Activated T-helper 17 cell treated with anti-CD3 and anti-CD28 coated beads, Interleukin-2, amount 50 U/mL, for 72 hours (primary cell): ENCODE measurements around the gene MAB21L3. TPM values are rescaled to one million over a fixed set of nuclear protein-coding genes. Genes with fewer than 3 reads are reported as not detected.

Experiments
- ATAC-seq: fragments of 150-1000 bp; cut with Tn5 transposase; replicated peaks from 2 replicates; pipeline ENCODE4 v1.10.0; 2021; ENCODE audit warnings: mild to moderate bottlenecking, moderate library complexity
- H3K27ac Mint-ChIP-seq: one replicate; pipeline ENCODE4 v1.8.0; 2022; ENCODE audit warnings: mixed read lengths
- H3K27me3 Mint-ChIP-seq: one replicate; pipeline ENCODE4 v1.8.0; 2022; ENCODE audit warnings: mixed read lengths
- H3K36me3 Mint-ChIP-seq: one replicate; pipeline ENCODE4 v1.8.0; 2022; ENCODE audit warnings: low read depth, mild to moderate bottlenecking, mixed read lengths
- H3K4me1 Mint-ChIP-seq: one replicate; pipeline ENCODE4 v1.8.0; 2022; ENCODE audit warnings: mixed read lengths
- H3K4me3 Mint-ChIP-seq: one replicate; pipeline ENCODE4 v1.8.0; 2022; ENCODE audit warnings: mild to moderate bottlenecking, mixed read lengths
- H3K9me3 Mint-ChIP-seq: one replicate; pipeline ENCODE4 v1.8.0; 2022; ENCODE audit warnings: mixed read lengths
- total RNA-seq, 2 donors: library from RNA; stranded (reverse); gene quantifications; one replicate each; pipeline ENCODE4 v1.2.3, GENCODE V29; 2022

MAB21L3 gene
- total RNA-seq, 2 donors from 2014 or later = not detected

- H3K27me3 Mint-ChIP-seq = peaks cover 19% of the 10 kb centered on the region
Observed at GRCh38 chr1:116096013-116096618, 15.1 kb upstream of the MAB21L3 start.

GRCh38 chr1:116097626-116098025 lies 13.6 kb upstream of the MAB21L3 start:
- Mint-ChIP-seq H3K27me3 (peaks cover 17% of the 10 kb centered on the region), H3K4me3 (no peak overlapping the region), H3K4me1 (no peaks in the 10 kb centered on the region), H3K36me3 (no peaks in the 10 kb centered on the region), H3K9me3 (peaks cover 7% of the 10 kb centered on the region), H3K27ac (no peak overlapping the region)
- no peak for ATAC-seq

More at GRCh38 chr1:116096013-116096618, 15.1 kb upstream of the MAB21L3 start:
- Mint-ChIP-seq H3K9me3 (peaks cover 7% of the 10 kb centered on the region), H3K4me1 (no peaks in the 10 kb centered on the region), H3K27ac (no peak overlapping the region), H3K4me3 (no peak overlapping the region), H3K36me3 (no peaks in the 10 kb centered on the region)
- no peak for ATAC-seq

- ATAC-seq = no peak
- H3K36me3 Mint-ChIP-seq = no peaks in the 10 kb centered on the region
- H3K27ac Mint-ChIP-seq = no peak overlapping the region
- H3K4me1 Mint-ChIP-seq = no peaks in the 10 kb centered on the region
- peaks cover 15% of the 10 kb centered on the region for H3K27me3 Mint-ChIP-seq
- no peak overlapping the region for H3K4me3 Mint-ChIP-seq
- H3K9me3 Mint-ChIP-seq = peaks cover 7% of the 10 kb centered on the region
Observed at GRCh38 chr1:116099379-116099778, 11.8 kb upstream of the MAB21L3 start.

GRCh38 chr1:116099919-116100318 lies 11.3 kb upstream of the MAB21L3 start:
- H3K4me1 Mint-ChIP-seq = no peaks in the 10 kb centered on the region
- ATAC-seq = no peak
- peaks cover 5% of the 10 kb centered on the region for H3K9me3 Mint-ChIP-seq
- peaks cover 13% of the 10 kb centered on the region for H3K27me3 Mint-ChIP-seq
- no peaks in the 10 kb centered on the region for H3K36me3 Mint-ChIP-seq
- H3K4me3 Mint-ChIP-seq = no peak overlapping the region
- H3K27ac Mint-ChIP-seq = no peak overlapping the region

- Mint-ChIP-seq H3K9me3 (no peaks in the 10 kb centered on the region), H3K27ac (no peak overlapping the region), H3K36me3 (no peaks in the 10 kb centered on the region), H3K27me3 (peaks cover 12% of the 10 kb centered on the region), H3K4me3 (no peak overlapping the region), H3K4me1 (no peaks in the 10 kb centered on the region)
- no peak for ATAC-seq
Observed at GRCh38 chr1:116104667-116105066, 6.5 kb upstream of the MAB21L3 start.

- Mint-ChIP-seq H3K27me3 (peaks cover 19% of the 10 kb centered on the region), H3K4me1 (no peaks in the 10 kb centered on the region), H3K27ac (no peak overlapping the region), H3K4me3 (no peak overlapping the region), H3K36me3 (no peaks in the 10 kb centered on the region), H3K9me3 (no peaks in the 10 kb centered on the region)
- no peak for ATAC-seq
Observed at GRCh38 chr1:116105996-116106395, 5.2 kb upstream of the MAB21L3 start.

- Mint-ChIP-seq H3K9me3 (no peaks in the 10 kb centered on the region), H3K27ac (no peak overlapping the region), H3K27me3 (peaks cover 21% of the 10 kb centered on the region), H3K36me3 (no peaks in the 10 kb centered on the region), H3K4me3 (no peak overlapping the region), H3K4me1 (no peaks in the 10 kb centered on the region)
- ATAC-seq = no peak
Observed at GRCh38 chr1:116106646-116107045, 4.6 kb upstream of the MAB21L3 start.

GRCh38 chr1:116107371-116107770 lies 3.8 kb upstream of the MAB21L3 start:
- H3K27me3 Mint-ChIP-seq = peaks cover 23% of the 10 kb centered on the region
- no peak overlapping the region for H3K4me3 Mint-ChIP-seq
- no peaks in the 10 kb centered on the region for H3K36me3 Mint-ChIP-seq

GRCh38 chr1:116111524-116112021 lies 374 bp downstream of the MAB21L3 start:
- H3K36me3 Mint-ChIP-seq = no peaks in the 10 kb centered on the region
- no peak for ATAC-seq
- no peaks in the 10 kb centered on the region for H3K9me3 Mint-ChIP-seq
- H3K4me3 Mint-ChIP-seq = no peak overlapping the region
- peaks cover 17% of the 10 kb centered on the region for H3K27me3 Mint-ChIP-seq
- no peak overlapping the region for H3K27ac Mint-ChIP-seq
- no peaks in the 10 kb centered on the region for H3K4me1 Mint-ChIP-seq

More at GRCh38 chr1:116107371-116107770, 3.8 kb upstream of the MAB21L3 start:
- ATAC-seq = no peak
- H3K27ac Mint-ChIP-seq = no peak overlapping the region
- H3K4me1 Mint-ChIP-seq = no peaks in the 10 kb centered on the region
- no peaks in the 10 kb centered on the region for H3K9me3 Mint-ChIP-seq

GRCh38 chr1:116112388-116113140 lies 1.4 kb downstream of the MAB21L3 start:
- ATAC-seq = no peak
- peaks cover 17% of the 10 kb centered on the region for H3K27me3 Mint-ChIP-seq
- no peak overlapping the region for H3K27ac Mint-ChIP-seq
- no peak overlapping the region for H3K4me3 Mint-ChIP-seq
- no peaks in the 10 kb centered on the region for H3K36me3 Mint-ChIP-seq
- H3K9me3 Mint-ChIP-seq = no peaks in the 10 kb centered on the region
- no peaks in the 10 kb centered on the region for H3K4me1 Mint-ChIP-seq

- ATAC-seq = no peak
- Mint-ChIP-seq H3K27ac (no peak overlapping the region), H3K36me3 (no peaks in the 10 kb centered on the region), H3K9me3 (no peaks in the 10 kb centered on the region), H3K27me3 (peaks cover 15% of the 10 kb centered on the region), H3K4me1 (no peaks in the 10 kb centered on the region), H3K4me3 (no peak overlapping the region)
Observed at GRCh38 chr1:116113615-116114014, 2.4 kb downstream of the MAB21L3 start.

- Mint-ChIP-seq H3K9me3 (no peaks in the 10 kb centered on the region), H3K27ac (no peak overlapping the region), H3K27me3 (peaks cover 16% of the 10 kb centered on the region), H3K4me3 (no peak overlapping the region), H3K36me3 (no peaks in the 10 kb centered on the region), H3K4me1 (no peaks in the 10 kb centered on the region)
- no peak for ATAC-seq
Observed at GRCh38 chr1:116115476-116116439, 4.6 kb downstream of the MAB21L3 start.

GRCh38 chr1:116118471-116118870 lies 7.3 kb downstream of the MAB21L3 start:
- ATAC-seq = no peak
- no peaks in the 10 kb centered on the region for H3K4me1 Mint-ChIP-seq
- H3K4me3 Mint-ChIP-seq = no peak overlapping the region
- H3K27me3 Mint-ChIP-seq = peaks cover 12% of the 10 kb centered on the region
- no peak overlapping the region for H3K27ac Mint-ChIP-seq
- H3K36me3 Mint-ChIP-seq = no peaks in the 10 kb centered on the region
- H3K9me3 Mint-ChIP-seq = no peaks in the 10 kb centered on the region

- Mint-ChIP-seq H3K27ac (no peak overlapping the region), H3K9me3 (no peaks in the 10 kb centered on the region), H3K27me3 (peaks cover 14% of the 10 kb centered on the region), H3K4me1 (no peaks in the 10 kb centered on the region), H3K36me3 (no peaks in the 10 kb centered on the region), H3K4me3 (no peak overlapping the region)
- no peak for ATAC-seq
Observed at GRCh38 chr1:116119876-116120275, 8.7 kb downstream of the MAB21L3 start.
